Measurements from ENCODE around the gene TMEM132E.
A peak's percentile ranks its signal among the peaks of the same experiment; 100 is the strongest.
"Not testable (repeated sequence)": the region's sequence is repeated elsewhere in the genome, so short reads cannot be mapped to it uniquely, and the experiment has no call there.

Gene TMEM132E, protein sequence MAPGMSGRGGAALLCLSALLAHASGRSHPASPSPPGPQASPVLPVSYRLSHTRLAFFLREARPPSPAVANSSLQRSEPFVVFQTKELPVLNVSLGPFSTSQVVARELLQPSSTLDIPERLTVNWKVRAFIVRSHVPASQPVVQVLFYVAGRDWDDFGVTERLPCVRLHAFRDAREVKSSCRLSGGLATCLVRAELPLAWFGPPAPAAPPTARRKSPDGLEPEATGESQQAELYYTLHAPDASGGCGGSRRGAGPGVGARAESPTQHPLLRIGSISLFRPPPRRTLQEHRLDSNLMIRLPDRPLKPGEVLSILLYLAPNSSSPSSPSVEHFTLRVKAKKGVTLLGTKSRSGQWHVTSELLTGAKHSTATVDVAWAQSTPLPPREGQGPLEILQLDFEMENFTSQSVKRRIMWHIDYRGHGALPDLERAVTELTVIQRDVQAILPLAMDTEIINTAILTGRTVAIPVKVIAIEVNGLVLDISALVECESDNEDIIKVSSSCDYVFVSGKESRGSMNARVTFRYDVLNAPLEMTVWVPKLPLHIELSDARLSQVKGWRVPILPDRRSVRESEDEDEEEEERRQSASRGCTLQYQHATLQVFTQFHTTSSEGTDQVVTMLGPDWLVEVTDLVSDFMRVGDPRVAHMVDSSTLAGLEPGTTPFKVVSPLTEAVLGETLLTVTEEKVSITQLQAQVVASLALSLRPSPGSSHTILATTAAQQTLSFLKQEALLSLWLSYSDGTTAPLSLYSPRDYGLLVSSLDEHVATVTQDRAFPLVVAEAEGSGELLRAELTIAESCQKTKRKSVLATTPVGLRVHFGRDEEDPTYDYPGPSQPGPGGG (N-terminal part only)

DNA sequence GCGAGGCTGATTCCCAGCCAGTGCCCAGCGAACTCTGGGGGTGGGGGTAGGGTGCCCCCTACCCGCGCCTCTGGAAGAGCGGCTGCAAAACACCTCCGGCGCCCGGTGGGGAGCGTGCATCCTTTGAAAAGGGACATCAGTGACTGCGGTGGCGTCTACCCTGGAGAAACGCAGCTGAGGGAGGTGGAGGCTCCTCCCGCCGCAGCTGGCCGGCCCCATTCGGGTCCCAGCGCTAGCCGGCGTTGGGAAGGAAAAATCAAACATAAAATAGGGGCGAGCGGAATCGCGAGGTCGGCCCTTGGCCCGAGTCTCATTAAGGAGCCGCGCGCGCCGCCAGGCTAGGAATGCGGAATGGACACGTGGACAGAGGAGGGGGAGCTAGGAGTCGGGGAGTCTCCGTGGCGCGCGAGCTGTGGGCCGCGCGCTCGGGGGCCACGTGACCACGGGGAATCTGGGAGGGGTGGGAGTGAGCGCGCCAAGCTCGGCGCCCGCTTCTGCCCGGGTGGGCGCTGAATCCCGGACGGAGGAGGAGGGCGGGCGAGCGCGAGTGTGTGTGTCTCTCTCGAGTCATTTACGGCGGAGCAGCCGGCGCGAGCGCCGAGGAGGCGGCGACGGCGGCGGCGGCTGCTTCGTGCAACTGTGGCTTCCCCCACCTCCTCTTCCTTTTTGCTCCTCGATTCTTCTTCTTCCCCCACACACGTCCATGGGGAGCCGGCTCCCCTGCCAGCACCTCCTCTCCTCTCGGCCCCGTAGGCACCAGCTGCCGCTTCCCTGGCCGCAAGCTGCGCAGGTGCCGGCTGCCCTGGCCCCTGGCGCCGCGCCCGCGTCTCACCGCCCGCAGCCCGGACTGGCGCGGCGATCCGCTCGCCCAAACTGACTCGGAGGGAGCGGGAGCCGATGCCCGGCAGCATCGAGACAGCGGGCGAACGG, at the start of gene TMEM132E:
Gene TMEM132E, plus strand, starts transcription at position 566 of the 930 bp plus-strand sequence. CDS start 1,495 bp downstream, outside the sequence.
- DNase-seq, result no peak

DNA sequence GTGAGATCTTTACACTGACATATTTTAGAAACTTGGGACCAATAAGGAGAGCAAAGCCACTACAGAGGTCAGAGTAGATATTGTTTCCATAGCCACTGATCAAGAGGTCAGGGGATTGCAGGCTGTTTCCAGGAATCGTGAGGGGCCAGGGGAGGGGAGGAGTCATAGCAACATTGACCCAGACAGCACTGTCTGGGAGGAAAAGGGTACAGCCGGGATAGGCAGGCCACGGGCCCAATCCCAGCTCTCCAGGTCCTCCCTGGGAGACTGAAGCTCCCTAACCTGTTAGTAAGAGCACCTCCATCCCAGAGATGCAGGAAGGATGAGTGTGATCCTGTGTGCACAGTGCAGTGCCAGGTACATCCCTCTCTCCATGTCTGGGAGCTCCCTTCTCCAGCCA, 48.5 kb upstream of the TMEM132E start:
- no peak for DNase-seq

DNA sequence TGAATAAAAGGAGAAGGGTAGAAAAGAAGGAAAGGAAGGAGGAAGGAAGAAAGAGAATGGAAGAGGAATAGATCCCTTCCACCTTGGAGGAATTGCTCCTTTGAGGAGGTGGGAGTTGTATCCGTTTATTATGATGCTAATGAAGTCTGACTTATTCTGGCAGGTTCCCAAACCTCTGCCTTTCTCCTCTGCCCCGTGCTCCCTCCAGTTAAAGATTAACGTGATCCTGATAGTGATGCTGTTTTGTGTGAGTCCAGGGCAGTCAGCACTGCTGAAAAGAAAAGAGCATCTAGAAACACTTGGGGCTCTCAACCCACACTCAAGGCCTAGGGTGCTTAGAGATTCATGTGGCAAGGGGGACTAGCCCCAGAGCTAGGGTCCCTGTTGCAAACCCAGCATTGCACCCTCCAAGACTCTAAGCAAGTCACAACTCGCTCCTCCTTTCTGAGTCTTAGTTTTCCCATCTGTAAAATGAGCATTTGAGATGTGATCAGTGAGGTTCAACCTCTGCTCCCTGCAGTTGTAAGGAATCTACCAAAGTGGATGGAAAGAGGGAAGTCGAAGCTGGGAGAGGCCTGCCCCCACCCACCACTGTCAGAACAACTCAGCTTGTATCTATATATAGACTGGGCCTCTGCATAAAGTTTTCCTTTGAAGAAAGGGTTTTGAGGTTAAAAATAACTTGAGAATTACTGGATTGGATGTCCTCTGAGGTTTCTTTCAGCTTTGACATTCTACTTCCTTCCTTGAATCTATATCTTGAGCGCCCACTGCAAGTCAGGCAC, 46.9 kb upstream of the TMEM132E start:
- DNase-seq, result no peak

DNA sequence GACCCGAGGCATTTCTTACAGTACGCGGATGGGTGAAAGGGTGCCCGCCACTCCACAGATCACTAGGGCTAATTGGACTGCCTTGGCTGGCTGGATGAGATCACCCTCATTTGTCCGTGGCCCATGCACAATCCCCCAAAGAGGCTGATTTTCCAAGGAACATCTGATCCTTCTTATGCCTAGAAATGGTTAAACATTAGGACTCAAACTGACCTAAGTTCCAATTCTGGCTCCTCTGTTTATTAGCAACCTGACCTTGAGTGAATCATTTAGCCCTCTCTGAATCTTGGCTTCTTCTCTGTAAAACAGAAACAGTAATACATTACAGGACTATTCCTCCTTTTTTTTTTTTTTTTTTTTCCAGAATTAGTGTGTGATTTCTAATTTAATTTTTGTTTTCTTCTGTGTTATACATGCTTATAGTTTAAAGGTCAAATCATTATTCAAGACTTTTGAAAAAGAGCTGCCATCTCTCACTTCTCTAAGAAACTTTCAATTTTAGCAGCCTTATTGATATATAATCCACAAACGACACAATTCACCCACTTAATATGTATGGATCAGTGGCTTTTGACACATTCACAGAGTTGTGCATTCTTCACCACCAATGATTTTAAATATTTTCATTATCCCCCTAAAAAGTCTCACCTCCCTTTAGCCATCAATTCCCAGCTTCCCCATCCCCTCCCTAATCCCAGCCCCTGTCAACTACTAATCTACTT, 45.4 kb upstream of the TMEM132E start:
- DNase-seq, result no peak

DNA sequence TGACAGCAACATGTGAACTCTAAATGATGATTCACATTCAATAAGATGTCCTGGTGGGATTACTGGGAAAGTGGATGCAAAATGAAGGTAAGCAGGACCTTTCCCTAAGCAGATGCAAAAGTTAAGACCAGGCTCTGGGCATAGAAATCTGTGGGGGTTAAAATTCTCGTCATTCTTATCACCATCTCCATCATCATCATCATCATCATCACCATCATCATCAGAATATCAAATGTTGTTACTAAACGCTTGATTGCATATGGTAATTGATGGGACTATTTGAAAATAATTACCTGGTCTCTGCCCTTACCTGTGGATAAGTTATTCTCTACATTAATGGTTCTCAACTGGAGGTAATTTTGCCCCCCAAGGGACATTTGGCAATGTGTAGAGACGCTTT, 41.9 kb upstream of the TMEM132E start:
- no peak for DNase-seq

DNA sequence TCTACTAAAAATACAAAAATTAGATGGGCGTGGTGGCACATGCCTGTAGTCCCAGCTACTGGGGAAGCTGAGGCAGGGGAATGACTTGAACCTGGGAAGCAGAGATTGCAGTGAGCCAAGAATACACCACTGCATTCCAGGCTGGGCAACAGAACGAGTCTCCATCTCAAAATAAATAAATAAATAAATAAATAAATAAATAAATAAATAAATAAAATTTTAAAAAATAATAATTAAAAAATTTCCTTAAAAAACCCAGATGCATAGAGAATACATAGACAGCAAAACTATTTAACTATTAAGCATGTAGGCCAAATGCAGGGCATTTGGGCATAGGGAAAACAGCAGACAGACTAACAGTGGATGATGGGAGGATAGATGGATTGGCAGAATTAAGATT, 40.8 kb upstream of the TMEM132E start:
- not testable (repeated sequence) for DNase-seq

DNA sequence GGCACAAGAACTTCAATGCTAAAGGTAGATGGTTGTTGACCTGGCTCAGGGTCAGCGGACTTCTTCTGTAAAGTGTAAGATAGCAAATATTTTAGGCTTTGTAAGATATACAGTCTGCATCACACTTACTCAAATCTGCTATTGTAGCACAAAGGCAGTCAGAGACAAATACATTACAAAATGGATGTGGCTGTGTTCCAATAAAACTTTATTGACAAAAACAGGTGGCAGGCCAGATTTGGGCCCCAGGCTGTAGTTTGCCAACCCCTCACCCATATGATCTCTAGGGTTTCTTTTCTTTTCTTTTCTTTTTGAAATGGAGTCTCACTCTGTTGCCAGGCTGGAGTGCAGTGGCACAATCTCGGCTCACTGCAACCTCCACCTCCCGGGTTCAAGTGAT, 39.5 kb upstream of the TMEM132E start:
- DNase-seq, result no peak

DNA sequence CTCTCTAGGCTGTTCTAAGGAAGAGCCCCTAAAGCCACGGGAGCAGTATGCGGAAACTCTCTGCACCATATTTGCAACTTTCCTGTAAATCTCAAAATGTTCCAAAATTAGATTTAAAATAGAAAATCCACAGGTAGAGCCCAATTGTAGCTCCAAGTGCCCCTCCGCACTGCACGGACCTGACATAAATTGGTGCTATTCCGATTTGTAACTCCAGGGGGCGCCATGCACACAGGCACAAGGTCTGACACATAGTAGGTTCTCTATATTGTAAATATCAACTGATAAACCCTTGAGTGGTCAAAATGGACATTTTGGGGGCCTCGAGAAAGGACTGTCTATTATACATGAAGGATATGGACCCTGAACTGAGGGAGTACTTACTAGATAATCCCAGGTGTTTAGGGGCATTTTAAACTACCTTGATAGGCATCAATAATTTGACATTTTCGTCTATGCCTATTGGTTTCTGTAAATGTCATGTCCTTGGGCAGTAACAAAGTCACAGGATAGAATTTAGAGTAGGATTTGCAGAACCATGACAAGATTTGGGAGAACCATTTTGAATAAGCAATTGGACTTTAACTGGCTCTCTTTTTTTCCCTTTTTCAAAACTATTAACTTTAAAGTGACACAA, 36.6 kb upstream of the TMEM132E start:
- peak; percentile 24 for DNase-seq

DNA sequence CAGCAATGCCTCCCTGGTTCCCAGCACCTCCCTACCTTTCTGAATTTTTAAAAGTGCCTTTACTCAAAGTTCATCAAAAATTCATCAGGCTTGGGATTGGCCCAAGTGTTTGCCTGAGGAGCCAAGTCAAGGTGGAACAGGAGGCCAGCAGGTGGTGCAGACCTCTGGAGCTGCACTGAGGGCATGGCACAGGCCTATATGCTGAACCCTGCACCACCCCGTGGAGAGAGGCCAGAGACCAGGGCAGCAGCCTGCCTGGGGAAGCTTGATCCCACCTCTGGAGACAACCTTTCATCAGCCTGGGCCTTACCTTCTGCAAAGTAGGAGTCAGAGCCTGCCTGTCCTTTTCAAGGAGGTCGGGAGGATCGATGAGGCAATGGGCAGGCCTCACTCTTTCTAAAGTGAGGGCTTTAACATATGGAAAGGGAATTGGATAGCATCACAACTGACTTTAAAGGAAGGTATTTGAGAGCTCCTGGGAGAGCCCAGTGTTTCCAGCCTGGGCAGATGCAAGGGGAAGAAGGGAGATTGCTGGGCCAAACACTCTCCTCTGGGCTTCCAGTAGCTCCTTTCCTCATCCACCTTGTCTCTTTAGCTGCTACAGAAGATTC, 31.8 kb upstream of the TMEM132E start:
- no peak for DNase-seq

DNA sequence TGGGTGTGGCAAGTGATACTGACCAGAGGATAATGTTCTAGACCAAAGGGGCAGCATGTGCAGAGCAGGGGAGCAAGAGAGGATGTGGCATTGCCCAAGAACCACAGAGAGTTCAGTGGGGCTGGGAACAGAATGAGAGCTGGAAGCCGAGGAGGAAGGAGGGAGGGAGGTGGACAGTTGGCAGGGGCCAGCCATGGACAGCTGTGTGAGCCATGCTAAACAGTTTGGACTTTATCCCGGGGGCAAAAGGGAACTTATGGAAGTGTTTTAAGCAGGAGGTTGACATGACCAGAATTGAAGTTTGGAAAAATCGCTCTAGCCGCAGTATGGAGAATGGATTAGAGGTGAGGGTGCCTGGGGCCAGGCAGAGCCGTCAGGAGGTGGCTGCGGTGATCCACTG, 29.4 kb upstream of the TMEM132E start:
- no peak for DNase-seq

DNA sequence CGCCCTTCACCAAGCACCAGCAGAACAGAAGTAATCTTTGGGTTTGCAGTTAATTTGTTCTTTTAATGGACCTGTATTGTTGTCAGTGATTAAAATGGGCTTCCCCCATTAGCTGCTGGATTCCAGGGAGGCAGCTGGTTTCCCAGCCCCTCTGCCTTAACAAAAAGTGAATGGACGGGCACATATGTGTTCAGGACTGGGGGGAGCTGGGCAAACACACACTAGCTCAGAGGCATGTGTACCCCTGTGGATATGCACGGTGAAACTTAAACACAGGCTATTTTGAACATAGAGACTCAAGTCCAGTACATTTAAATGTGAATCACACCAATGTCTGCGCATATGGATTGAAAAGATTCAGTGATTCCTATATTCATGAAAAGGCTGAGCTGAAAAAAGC, 25.5 kb upstream of the TMEM132E start:
- DNase-seq, result no peak

DNA sequence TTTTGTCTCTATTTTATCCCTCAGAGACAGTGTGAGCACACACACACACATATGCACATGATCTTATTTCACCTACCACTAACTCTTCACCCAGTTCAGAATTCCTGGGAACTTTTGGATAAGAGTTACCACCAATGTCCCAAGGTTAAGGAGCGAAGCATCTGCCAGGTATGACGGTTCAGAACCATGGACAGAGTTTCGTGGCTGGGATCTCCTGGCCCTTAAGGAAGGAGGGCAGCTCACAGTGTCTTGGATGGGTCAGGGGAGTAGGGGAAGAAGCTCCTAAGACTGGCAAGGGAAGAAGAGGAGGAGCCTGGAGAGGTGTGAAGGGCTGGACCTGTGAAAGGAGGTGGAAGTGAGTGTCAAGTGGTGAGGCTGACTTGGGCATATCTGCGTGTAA, 23.0 kb upstream of the TMEM132E start:
- no peak for DNase-seq

DNA sequence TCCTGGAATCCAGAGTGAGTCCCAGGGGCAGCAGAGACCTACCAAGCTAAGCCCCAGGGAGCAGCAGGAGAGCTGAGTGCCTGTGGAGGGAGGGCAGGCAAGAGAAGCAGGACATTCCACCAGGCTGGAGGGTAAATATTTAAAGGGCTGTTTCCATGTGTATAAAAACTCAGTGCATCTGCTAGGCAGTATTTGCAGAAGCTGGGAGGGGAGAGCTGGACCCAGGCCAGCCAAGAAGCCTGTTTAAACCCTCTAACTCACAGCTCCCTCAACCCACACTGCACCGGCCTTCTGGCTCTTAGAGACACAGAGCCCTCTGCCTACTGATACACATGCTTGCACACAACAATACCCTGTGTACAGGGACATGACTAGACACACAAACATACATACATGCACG, 22.5 kb upstream of the TMEM132E start:
- DNase-seq, result no peak

DNA sequence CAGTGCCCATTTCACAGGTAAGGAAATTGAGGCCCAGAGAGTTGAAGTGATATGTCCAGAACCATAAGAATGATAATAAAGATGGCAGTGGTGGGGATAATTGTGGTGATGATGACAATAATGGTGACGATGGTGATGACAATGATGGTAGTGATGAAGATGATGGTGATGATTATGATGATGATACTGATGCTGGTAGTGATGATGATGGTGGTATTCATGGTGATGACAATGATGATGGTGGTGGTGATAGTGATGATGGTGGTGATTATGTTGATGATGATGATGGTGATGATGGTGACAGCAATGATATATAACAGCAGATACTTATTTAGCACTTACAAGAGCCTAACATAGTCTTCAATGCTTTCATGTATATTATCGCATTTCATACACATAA, 18.1 kb upstream of the TMEM132E start:
- DNase-seq, result no peak

DNA sequence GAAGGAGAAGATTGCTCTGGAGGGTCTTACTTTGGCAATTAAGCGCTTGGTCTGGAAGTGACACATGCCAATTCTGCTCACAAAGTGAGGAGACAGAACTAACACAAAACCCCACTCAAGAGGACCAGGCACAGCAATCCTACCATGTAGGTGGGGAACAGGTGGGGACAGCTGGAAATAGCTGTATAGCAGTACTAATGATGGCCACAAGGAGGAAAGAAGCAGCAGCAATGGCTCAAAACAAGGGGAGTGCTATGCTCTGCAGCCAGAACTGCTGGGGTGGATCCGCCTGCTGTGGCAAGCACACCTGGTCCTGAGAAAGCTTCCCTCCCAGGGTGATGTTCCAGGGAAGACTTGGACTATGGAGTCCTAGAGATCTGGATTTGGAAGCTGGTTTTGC, 17.0 kb upstream of the TMEM132E start:
- no peak for DNase-seq

DNA sequence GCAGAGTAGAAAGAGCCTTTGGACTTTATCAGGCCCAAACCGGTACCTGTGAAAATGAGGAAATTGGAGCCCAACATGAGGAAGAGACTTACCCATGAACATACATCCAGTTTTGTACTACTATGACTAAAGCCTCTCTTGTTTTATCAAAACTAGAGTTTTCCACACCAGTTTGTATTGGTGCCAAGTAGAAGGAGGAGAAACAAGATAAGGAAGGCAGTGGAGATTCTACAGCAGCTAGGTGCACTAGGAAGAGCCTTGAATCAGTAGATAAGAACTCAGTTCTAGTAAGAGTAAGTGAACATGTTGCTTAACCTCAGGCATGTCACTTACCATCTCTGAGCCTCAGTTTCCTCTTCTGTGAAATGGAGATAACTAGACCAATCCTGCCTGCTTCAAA, 13.7 kb upstream of the TMEM132E start:
- no peak for DNase-seq

DNA sequence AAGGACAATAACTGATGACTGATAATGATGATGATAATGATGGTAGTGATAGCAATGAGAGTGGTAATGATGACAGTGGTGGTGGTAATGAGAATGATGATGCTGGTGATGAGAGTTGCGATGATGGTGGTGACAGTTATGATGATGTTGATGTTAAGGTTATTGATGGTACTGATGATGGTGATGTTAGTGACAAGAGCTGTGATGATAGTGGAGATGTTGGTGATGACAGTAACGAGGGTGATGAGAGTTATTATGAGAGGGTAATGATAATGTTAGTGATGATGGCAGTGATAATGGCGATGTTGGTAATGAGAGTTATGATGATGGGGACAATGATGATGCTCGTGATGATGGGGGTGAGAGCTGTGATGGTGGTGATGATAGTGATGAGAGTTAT, 13.2 kb upstream of the TMEM132E start:
- DNase-seq, result no peak

DNA sequence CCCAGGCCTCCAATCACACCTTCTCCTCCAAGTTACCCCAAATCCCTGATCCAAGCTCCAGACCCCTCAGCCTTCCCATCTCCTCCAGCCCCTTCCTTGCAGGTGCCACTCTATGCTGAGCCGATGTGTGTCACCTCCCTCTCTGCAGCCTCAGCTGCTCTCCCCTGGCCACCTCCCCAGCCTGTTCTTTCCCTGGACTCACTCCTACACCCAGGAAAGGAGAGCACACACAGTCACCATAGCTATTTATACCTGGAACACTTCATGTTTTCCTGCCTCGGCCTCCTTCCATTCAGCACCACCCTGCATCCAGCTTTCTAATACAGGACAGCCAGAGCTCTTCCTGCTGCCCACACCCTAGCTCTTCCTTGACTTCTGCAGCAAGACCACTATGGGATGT, 12.5 kb upstream of the TMEM132E start:
- DNase-seq, result no peak

DNA sequence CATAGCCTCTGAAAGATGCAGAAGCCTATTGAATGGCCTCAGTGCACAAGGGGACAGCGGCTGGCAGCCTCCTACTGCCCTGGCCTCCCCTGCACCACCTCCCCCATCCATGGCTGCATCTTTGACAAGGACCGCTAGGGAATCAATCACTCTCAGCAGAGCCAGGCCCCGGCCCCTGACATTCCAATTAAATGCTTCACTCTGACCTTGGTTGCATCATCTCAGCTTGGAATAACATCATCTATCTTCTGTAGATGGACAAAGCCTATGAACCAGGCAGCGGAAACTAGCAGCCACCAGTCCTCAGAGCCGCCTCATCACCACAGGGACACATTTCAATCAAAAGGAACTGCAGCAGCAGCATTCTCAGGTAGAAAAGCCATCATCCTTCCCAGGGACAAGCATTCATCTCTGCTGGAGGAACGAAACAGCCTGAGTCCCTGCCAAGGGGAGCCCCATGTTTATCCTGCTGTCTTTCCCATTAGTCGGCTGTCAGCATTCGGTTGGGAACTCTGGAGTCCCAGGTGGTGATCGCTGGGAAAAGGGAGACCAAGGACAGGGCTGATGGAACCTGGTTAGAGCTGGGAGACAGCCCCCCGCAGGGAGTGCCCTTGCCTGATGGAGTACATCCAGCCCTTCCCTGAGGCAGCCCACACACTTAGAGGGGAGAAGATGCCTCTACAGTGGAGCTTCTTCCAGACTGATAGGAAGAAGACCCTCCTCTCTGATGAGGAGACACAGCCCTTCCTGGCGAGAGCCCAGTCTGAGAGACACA, 11.5 kb upstream of the TMEM132E start:
- no peak for DNase-seq

DNA sequence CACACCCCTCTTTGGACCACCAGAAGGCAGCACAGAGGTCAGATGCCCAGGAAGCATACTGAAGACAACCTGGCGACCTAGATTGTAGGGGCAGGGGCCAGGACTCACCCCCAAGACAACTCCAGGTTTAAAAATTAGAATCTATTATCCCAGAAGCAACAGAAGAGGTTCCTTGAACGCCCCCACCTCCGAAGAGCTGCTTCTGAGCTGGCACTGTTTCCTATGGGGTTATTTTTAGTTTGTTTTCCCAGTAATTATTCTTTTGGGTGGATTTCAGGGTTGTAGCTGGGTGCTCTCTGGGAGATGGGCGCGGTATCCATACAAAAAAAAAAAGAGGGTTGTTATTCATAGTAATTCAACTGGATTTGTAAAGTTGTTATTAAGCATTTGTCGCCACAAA, 10.4 kb upstream of the TMEM132E start:
- DNase-seq, result no peak
